Endodermal cell (in vitro differentiated cells): ENCODE measurements around the gene PSMD1. TPM values are rescaled to one million over a fixed set of nuclear protein-coding genes. Genes with fewer than 3 reads are reported as not detected.

Experiments used
- DNase-seq: peaks from one replicate; pipeline ENCODE4 v3.0.0-alpha.2; 2017
- H3K27ac ChIP-seq: 2 replicates; pipeline ENCODE4 v1.5.1; 2013; ENCODE audit warnings: mild to moderate bottlenecking, low read depth, low read length, moderate library complexity
- H3K27me3 ChIP-seq: 2 replicates; pipeline ENCODE4 v1.6.1; 2013; ENCODE audit warnings: mild to moderate bottlenecking, low read length, moderate library complexity; ENCODE audit not compliant: insufficient read depth, control insufficient read depth, poor library complexity, severe bottlenecking
- H3K36me3 ChIP-seq: 2 replicates; pipeline ENCODE4 v1.7.0; 2013; ENCODE audit warnings: mild to moderate bottlenecking, low read length, moderate library complexity; ENCODE audit not compliant: control insufficient read depth, insufficient read depth
- H3K4me1 ChIP-seq: one replicate; pipeline ENCODE4 v1.7.0; 2013; ENCODE audit warnings: low read length; ENCODE audit not compliant: control insufficient read depth, insufficient read depth
- H3K4me3 ChIP-seq: 2 replicates; pipeline ENCODE4 v1.5.1; 2013; ENCODE audit warnings: mild to moderate bottlenecking, low read length, moderate library complexity
- H3K9ac ChIP-seq: 2 replicates; pipeline ENCODE4 v1.6.1; 2013; ENCODE audit warnings: mild to moderate bottlenecking, low read length, moderate library complexity; ENCODE audit not compliant: poor library complexity, severe bottlenecking; ENCODE audit errors: extremely low read depth
- H3K9me3 ChIP-seq: 2 replicates; pipeline ENCODE4 v1.6.1; 2013; ENCODE audit warnings: mild to moderate bottlenecking, low read length, moderate library complexity; ENCODE audit not compliant: control insufficient read depth
- H3K27ac Mint-ChIP-seq: 2 replicates; pipeline ENCODE4 v1.8.0; 2020; ENCODE audit warnings: mixed read lengths
- H3K27me3 Mint-ChIP-seq: 2 replicates; pipeline ENCODE4 v1.8.0; 2021; ENCODE audit warnings: mild to moderate bottlenecking, mixed read lengths; ENCODE audit not compliant: insufficient read depth
- H3K36me3 Mint-ChIP-seq: 2 replicates; pipeline ENCODE4 v1.8.0; 2020; ENCODE audit warnings: low read depth, mixed read lengths
- H3K4me1 Mint-ChIP-seq: 2 replicates; pipeline ENCODE4 v1.8.0; 2020; ENCODE audit warnings: mixed read lengths
- H3K4me3 Mint-ChIP-seq: 2 replicates; pipeline ENCODE4 v1.8.0; 2020; ENCODE audit warnings: mild to moderate bottlenecking, moderate library complexity, mixed read lengths
- H3K9me3 Mint-ChIP-seq: 2 replicates; pipeline ENCODE4 v1.8.0; 2020; ENCODE audit warnings: mild to moderate bottlenecking, mixed read lengths
- WGBS, 2 experiments: methylation state at CpG; one replicate each; pipeline versions ENCODE4 v1.1.5 to v1.1.7; 2013; ENCODE audit warnings: missing lambda C conversion rate in 2 of 2, mixed read lengths in 1 of 2; ENCODE audit not compliant: insufficient coverage in 1 of 2, insufficient read length in 1 of 2; 5-methylcytosine and 5-hydroxymethylcytosine counted together
- total RNA-seq, 2 donors: library from RNA; stranded (reverse); fragmentation: NEBNext Ultra II Directional in 1 of 2; extraction: Animal tissue kit (Norgen Biotek cat#: 25700) in 1 of 2; gene quantifications; 2 replicates in 1 of 2; 3 replicates in 1 of 2; pipeline ENCODE4 v1.2.1, GENCODE V29; 2021
- TF ChIP-seq, protein P1 (sequence below): fragments of 200-600 bp; sonication (generic); conservative IDR thresholded peaks from 2 replicates; pipeline ENCODE4 v1.5.0; 2021; ENCODE audit warnings: antibody characterized with exemption, mild to moderate bottlenecking

The PSMD1 gene
- total RNA-seq, 2 donors from 2014 or later: 148 to 158 TPM

DNA sequence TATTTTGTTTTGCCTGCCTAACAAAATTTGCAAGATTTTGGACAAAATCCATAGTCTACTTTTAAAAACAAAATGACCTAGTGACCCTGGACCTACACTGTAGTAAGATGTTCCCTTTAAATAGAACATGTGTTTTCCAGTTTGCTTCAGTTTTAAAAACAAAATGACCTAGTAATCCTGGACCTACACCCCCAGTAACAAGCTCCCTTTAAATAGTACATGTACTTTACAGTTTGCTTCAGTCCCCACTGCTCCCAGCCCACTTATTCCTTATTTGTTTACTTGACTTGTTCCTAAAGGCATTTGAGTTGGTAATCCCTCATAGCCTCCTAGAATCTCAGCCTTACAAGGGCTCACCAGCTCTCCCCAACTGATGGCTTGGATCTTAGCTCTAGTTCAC, 102.6 kb downstream of the PSMD1 start:
- no peak overlapping the region for H3K9ac ChIP-seq
- TF ChIP-seq, protein P1, sequence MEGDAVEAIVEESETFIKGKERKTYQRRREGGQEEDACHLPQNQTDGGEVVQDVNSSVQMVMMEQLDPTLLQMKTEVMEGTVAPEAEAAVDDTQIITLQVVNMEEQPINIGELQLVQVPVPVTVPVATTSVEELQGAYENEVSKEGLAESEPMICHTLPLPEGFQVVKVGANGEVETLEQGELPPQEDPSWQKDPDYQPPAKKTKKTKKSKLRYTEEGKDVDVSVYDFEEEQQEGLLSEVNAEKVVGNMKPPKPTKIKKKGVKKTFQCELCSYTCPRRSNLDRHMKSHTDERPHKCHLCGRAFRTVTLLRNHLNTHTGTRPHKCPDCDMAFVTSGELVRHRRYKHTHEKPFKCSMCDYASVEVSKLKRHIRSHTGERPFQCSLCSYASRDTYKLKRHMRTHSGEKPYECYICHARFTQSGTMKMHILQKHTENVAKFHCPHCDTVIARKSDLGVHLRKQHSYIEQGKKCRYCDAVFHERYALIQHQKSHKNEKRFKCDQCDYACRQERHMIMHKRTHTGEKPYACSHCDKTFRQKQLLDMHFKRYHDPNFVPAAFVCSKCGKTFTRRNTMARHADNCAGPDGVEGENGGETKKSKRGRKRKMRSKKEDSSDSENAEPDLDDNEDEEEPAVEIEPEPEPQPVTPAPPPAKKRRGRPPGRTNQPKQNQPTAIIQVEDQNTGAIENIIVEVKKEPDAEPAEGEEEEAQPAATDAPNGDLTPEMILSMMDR: no peak
- no peaks in the 10 kb centered on the region for H3K4me1 ChIP-seq
- no peak overlapping the region for H3K27ac ChIP-seq
- Mint-ChIP-seq H3K27me3 (no peaks in the 10 kb centered on the region), H3K4me3 (no peak overlapping the region), H3K27ac (peak overlapping the region; percentile 13), H3K4me1 (no peaks in the 10 kb centered on the region), H3K9me3 (no peaks in the 10 kb centered on the region), H3K36me3 (peaks cover 40% of the 10 kb centered on the region)
- DNase-seq: no peak
- H3K27me3 ChIP-seq: no peaks in the 10 kb centered on the region
- H3K36me3 ChIP-seq: peaks cover 69% of the 10 kb centered on the region
- no peak overlapping the region for H3K4me3 ChIP-seq
- H3K9me3 ChIP-seq: no peaks in the 10 kb centered on the region

DNA sequence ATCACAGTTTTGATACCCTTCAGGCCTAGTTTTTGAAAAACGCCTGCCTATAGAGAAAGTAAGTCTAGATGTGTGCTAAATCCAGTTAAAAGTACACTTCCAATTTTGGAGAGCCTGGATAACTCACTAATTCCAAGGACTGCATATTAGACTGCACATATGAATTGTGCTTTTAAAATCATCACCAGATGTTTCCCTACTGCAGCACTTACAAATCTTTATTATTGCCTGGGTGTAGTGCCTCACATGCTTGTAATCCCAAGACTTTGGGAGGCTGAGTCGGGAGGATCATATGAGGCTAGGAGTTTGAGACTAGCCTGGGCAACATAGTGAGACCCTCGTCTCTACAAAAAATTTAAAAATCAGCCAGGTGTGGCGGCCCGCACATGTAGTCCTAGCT, 104.0 kb downstream of the PSMD1 start:
- peaks cover 37% of the 10 kb centered on the region for H3K36me3 Mint-ChIP-seq
- no peaks in the 10 kb centered on the region for H3K9me3 ChIP-seq
- H3K4me3 ChIP-seq: no peak overlapping the region
- no peaks in the 10 kb centered on the region for H3K9me3 Mint-ChIP-seq
- H3K27ac Mint-ChIP-seq: no peak overlapping the region
- no peak overlapping the region for H3K4me3 Mint-ChIP-seq
- no peak overlapping the region for H3K9ac ChIP-seq
- peaks cover 4% of the 10 kb centered on the region for H3K4me1 ChIP-seq
- TF ChIP-seq, protein P1: no peak
- H3K4me1 Mint-ChIP-seq: peaks cover 8% of the 10 kb centered on the region
- no peaks in the 10 kb centered on the region for H3K27me3 ChIP-seq
- 95 to 96% methylated on average over 5 of the region's 5 CpGs for WGBS, 2 experiments
- no peak overlapping the region for H3K27ac ChIP-seq
- DNase-seq: no peak
- H3K36me3 ChIP-seq: peaks cover 61% of the 10 kb centered on the region
- no peaks in the 10 kb centered on the region for H3K27me3 Mint-ChIP-seq

DNA sequence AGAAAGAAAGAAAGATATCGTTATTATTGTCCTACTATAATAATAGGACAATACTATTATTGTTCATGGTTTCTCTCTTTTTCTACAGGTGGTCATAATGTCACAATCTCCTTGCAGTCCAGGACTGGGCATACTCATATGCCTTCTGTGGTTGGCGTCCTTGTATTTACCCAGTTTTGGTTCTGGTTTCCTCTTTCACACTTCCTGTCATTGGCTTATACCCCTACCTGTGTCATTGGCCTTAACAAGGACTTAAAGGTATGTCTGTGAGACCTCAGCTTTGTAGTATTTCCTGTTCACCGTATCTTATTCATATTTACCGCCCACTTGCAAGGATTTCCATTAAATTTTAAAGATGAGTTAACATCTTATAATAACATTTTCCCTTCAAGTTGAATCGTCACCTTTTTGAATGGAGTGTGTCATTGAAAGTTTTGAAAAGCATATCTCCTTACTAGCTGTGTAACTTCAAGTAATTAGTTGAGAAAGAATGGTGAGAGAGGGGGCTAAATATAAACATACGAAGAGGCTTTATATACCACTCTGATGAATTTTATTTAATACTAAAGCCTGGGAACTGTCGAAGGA, 104.7 kb downstream of the PSMD1 start:
- Mint-ChIP-seq H3K4me3 (no peak overlapping the region), H3K4me1 (peaks cover 9% of the 10 kb centered on the region), H3K9me3 (no peaks in the 10 kb centered on the region), H3K27me3 (no peaks in the 10 kb centered on the region), H3K27ac (no peak overlapping the region), H3K36me3 (peaks cover 43% of the 10 kb centered on the region)
- WGBS, 2 experiments: 87 to 96% methylated on average over 1 to 5 of the region's 7 CpGs
- H3K27ac ChIP-seq: no peak overlapping the region
- H3K4me3 ChIP-seq: no peak overlapping the region
- no peaks in the 10 kb centered on the region for H3K9me3 ChIP-seq
- DNase-seq: no peak
- H3K4me1 ChIP-seq: peaks cover 4% of the 10 kb centered on the region
- H3K9ac ChIP-seq: no peak overlapping the region
- H3K27me3 ChIP-seq: no peaks in the 10 kb centered on the region
- H3K36me3 ChIP-seq: peaks cover 61% of the 10 kb centered on the region
- TF ChIP-seq, protein P1: no peak
